NB4 (cell line): ENCODE results near the gene BEX5.
"Not testable (repeated sequence)": the region's sequence is repeated elsewhere in the genome, so short reads cannot be mapped to it uniquely, and the experiment has no call there.

Experiments
- DNase-seq: peaks from one replicate; pipeline ENCODE4 v3.0.0; 2010; ENCODE audit warnings: low read depth
- H3K4me3 ChIP-seq: one replicate; pipeline ENCODE4 v1.5.1; 2011; ENCODE audit warnings: mild to moderate bottlenecking, low read depth, low read length, moderate library complexity
- MYC ChIP-seq: IDR thresholded peaks from 2 replicates; pipeline ENCODE4 v1.6.1; 2011; ENCODE audit warnings: low read depth, low read length
- POLR2A ChIP-seq: IDR thresholded peaks from 2 replicates; pipeline ENCODE4 v1.6.1; 2011; ENCODE audit warnings: mild to moderate bottlenecking; ENCODE audit not compliant: insufficient read length; ENCODE audit errors: extremely low read depth
- TF ChIP-seq, protein P1 (sequence below): IDR thresholded peaks from one replicate; pipeline ENCODE4 v1.5.1; 2012; ENCODE audit warnings: low read depth, low read length
- TF ChIP-seq, protein P2 (sequence below): IDR thresholded peaks from 2 replicates; pipeline ENCODE4 v1.6.1; 2011; ENCODE audit warnings: low read depth, low read length

The BEX5 gene

DNA sequence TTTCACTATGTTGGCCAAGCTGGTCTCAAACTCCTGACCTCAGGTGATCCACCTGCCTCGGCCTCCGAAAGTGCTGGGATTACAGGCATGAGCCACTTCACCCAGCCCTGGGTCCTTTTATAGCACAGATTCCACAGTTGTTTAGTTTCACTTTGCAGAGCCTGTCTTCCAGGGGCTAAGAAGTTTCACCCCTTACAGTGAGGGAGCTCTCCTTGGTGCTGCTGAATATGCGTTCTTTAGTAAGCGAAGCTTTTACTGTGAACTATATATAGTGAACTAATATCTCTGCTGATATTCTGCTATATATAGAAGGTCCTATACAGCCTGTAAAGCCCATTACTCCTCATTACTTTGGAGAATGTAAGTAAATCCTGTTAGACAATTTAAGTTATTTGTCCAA, 17.7 kb downstream of the BEX5 start:
- H3K4me3 ChIP-seq = no peak overlapping the region
- TF ChIP-seq, protein P1, sequence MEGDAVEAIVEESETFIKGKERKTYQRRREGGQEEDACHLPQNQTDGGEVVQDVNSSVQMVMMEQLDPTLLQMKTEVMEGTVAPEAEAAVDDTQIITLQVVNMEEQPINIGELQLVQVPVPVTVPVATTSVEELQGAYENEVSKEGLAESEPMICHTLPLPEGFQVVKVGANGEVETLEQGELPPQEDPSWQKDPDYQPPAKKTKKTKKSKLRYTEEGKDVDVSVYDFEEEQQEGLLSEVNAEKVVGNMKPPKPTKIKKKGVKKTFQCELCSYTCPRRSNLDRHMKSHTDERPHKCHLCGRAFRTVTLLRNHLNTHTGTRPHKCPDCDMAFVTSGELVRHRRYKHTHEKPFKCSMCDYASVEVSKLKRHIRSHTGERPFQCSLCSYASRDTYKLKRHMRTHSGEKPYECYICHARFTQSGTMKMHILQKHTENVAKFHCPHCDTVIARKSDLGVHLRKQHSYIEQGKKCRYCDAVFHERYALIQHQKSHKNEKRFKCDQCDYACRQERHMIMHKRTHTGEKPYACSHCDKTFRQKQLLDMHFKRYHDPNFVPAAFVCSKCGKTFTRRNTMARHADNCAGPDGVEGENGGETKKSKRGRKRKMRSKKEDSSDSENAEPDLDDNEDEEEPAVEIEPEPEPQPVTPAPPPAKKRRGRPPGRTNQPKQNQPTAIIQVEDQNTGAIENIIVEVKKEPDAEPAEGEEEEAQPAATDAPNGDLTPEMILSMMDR = no peak
- TF ChIP-seq MYC (no peak), POLR2A (no peak)
- TF ChIP-seq, protein P2, sequence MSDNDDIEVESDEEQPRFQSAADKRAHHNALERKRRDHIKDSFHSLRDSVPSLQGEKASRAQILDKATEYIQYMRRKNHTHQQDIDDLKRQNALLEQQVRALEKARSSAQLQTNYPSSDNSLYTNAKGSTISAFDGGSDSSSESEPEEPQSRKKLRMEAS = no peak
- peak; percentile 4 for DNase-seq

DNA sequence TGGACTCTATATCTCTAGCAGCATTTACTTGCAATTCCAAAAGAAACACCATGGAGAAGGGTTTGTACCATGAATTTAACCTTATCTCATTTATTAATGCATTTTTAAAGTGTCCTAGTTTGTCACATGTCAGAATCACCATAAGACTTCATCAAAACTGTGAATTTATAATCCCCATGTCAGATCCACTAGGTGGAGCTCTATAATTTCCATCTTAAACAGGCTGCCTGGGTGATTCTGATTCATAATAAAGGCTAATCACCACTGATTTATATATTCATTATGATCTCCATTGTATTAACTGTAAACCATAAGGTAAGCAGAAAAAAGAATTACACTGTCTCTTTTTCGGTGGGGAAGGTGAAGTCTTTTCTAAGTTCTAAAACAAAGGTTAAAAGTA, 26.3 kb downstream of the BEX5 start:
- peak; percentile 6 for DNase-seq
- no peak overlapping the region for H3K4me3 ChIP-seq

DNA sequence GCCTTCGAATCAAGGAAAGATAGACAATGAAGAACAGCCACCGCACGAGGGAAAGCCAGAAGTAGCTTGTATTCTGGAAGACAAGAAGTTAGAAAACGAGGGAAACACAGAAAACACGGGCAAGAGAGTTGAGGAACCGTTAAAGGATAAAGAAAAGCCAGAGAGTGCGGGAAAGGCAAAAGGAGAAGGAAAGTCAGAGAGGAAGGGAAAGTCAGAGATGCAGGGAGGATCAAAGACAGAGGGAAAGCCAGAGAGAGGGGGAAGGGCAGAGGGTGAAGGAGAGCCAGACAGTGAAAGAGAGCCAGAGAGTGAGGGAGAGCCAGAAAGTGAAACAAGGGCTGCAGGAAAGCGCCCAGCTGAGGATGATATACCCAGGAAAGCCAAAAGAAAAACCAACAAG, 28.9 kb downstream of the BEX5 start:
- TF ChIP-seq POLR2A (no peak), MYC (no peak)
- TF ChIP-seq, protein P1 = no peak
- TF ChIP-seq, protein P2 = no peak
- no peak for DNase-seq
- no peak overlapping the region for H3K4me3 ChIP-seq

More for the DNA sequence above, 26.3 kb downstream of the BEX5 start:
- TF ChIP-seq, protein P1 = peak; percentile 33
- no peak for TF ChIP-seq MYC
- no peak for TF ChIP-seq POLR2A

DNA sequence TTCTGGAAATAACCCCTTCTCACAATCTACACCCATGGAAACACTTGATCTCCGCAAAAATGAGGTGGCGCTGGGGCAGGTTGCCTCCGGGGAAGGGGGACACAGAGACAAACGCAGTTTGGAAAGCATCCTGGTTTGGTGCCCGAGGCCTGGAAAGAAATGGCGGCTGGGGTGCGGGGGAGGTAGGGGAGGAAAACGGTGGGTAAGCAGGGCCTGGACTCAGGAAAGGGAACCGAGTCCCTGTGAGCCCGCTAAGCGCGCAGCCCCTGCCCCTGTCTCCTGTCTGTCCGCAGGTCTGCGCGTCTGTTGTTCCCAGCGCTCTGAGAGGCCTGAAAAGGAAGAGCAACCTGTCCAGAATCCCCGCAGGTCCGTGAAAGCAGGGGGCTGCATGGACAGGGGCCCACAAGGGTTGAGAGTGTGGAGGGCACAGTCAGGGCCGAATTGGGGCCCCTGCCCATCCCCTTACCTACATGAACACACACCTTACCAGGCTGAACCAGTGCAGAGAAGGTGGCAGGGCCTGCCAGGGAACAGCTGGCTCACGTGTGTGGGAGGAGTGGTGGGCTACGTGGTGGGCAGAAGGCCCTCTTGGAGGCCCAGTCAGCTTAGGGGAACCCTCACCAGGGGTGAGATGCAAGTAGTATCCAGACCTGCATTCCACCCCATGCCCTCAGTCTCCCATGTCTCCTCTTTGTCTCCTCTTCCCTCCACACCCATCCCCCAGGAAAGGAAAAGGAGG, 29.5 kb downstream of the BEX5 start:
- DNase-seq, H3K4me3 ChIP-seq: not testable (repeated sequence)

DNA sequence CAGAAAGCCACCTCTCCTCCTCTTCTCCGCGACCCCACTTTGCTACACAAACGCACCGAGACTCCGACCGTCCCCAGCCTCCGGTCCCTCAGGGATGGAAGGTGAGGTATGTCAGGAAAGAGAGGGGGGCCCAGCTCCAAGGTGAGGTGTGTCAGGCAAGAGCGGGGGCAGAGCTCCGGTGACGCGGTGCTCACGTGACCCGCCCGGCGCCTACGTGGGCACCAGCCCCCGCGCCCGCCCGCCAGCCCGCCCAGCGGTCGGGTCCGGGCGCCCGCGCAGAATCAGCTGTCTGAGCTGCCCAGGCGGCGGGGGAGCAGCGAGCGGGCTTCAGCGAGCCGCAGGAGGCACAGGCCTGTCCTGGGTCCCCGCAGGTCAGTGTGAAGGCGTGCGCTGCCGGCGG, 30.3 kb downstream of the BEX5 start, which contains the start of gene TCEAL2:
TCEAL2 (plus strand) TSS at position 244 of the 400 bp plus-strand sequence. CDS start 1,152 bp downstream, outside the sequence.
- DNase-seq, H3K4me3 ChIP-seq: not testable (repeated sequence)

DNA sequence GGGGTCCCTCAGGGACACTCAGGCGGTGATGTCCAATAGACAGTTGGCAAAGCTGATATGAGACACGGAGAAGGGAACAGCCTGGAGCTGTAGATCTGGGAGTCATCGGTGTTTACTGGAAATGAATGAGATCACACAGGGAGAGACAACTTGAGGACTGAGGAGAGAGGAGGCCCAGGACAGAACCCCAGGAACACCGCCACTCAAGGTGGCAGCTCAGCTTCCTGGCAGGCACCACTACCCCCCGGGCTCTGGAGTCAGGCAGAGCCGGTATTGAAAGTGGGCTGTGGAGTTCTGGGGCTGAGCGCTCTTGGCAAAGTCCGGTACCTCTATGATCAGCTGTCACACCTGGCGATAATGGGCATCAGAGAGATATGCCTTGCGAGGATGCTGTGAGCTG, 30.8 kb downstream of the BEX5 start:
- not testable (repeated sequence) for H3K4me3 ChIP-seq, DNase-seq

DNA sequence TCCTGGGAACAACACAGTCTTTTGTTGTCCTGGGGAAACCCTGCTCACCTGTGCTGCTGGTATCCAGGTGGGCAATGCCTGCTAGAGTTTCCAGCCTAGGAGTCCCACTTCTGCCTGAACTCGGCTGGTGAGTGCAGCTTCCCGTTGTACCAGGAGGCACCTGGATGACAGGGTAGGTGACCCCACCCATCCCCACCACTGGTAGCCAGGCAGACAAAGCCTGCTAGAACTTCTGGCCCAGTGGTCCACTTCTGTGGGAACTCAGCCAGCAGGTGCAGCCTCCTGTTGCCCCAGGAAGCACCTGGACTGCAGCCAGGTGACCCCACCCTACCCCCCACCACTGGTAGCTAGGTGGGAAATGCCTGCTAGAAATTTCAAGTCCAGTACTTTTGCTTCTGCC, 40.0 kb downstream of the BEX5 start:
- H3K4me3 ChIP-seq = no peak overlapping the region
- TF ChIP-seq POLR2A = no peak
- TF ChIP-seq, protein P2 = no peak
- TF ChIP-seq, protein P1 = no peak
- TF ChIP-seq MYC = no peak

DNA sequence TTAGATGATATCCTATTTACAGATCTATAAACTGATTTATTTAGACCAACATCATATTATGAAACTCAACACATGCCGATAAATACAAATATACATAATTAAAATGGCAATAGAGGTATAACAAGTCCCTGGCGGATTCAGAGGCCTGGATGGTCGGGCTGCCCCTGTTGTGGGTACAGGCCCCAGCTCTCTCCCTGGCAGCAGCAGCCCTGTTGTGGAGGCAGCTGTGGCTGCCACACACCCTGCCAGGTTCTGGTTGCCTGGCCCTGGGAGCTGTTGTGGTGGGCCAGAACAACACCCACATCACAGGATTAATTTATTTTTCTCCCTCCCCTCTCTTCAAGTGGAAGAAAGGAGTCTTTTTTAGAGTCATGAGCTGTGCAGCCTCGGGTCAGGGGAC, 42.4 kb downstream of the BEX5 start:
- TF ChIP-seq, protein P1 = no peak
- no peak for TF ChIP-seq MYC
- no peak for TF ChIP-seq POLR2A
- TF ChIP-seq, protein P2 = no peak
- no peak overlapping the region for H3K4me3 ChIP-seq
- DNase-seq = no peak

More for the DNA sequence above, 40.0 kb downstream of the BEX5 start:
- no peak for DNase-seq
